WTC11 (cell line): ENCODE data around the gene CDH18.

Source experiments
- ESRRA ChIP-seq: sonication (generic); formaldehyde crosslinking; IDR thresholded peaks from 2 replicates; pipeline ENCODE4 v1.8.1; 2022; ENCODE audit warnings: mild to moderate bottlenecking, missing genetic modification reagents, borderline replicate concordance
- JUN ChIP-seq: sonication (generic); formaldehyde crosslinking; IDR thresholded peaks from 2 replicates; pipeline ENCODE4 v1.8.0; 2023; ENCODE audit warnings: mild to moderate bottlenecking, missing genetic modification reagents
- MXD4 ChIP-seq: fragments of 250-450 bp; sonication (Bioruptor Pico); IDR thresholded peaks from 2 replicates; pipeline ENCODE4 v1.8.0; 2021; ENCODE audit warnings: mild to moderate bottlenecking, moderate library complexity, borderline replicate concordance
- NR3C1 ChIP-seq: sonication (generic); formaldehyde crosslinking; conservative IDR thresholded peaks from 2 replicates; pipeline ENCODE4 v1.8.1; 2023; ENCODE audit warnings: low read depth, mild to moderate bottlenecking, missing genetic modification reagents
- SMAD3 ChIP-seq: sonication (generic); formaldehyde crosslinking; IDR thresholded peaks from 2 replicates; pipeline ENCODE4 v1.8.0; 2022; ENCODE audit warnings: missing genetic modification reagents, mild to moderate bottlenecking, borderline replicate concordance
- ZNF317 ChIP-seq: sonication (generic); formaldehyde crosslinking; IDR thresholded peaks from 2 replicates; pipeline ENCODE4 v1.8.1; 2023; ENCODE audit warnings: low read depth, mild to moderate bottlenecking, moderate library complexity, missing genetic modification reagents, borderline replicate concordance
- TF ChIP-seq, protein P1 (sequence below): sonication (generic); formaldehyde crosslinking; IDR thresholded peaks from 2 replicates; pipeline ENCODE4 v1.8.1; 2023; ENCODE audit warnings: mild to moderate bottlenecking, missing genetic modification reagents, moderate library complexity
- TF ChIP-seq, protein P2 (sequence below): sonication (generic); formaldehyde crosslinking; conservative IDR thresholded peaks from 2 replicates; pipeline ENCODE4 v1.8.1; 2022; ENCODE audit warnings: mild to moderate bottlenecking, missing genetic modification reagents
- TF ChIP-seq, protein P3 (sequence below): fragments of 200-600 bp; IDR thresholded peaks from 2 replicates; pipeline ENCODE4 v1.8.0; 2022; ENCODE audit warnings: antibody characterized with exemption
- TF ChIP-seq, protein P4 (sequence below): sonication (generic); formaldehyde crosslinking; IDR thresholded peaks from 2 replicates; pipeline ENCODE4 v1.8.0; 2023; ENCODE audit warnings: missing genetic modification reagents, mild to moderate bottlenecking, borderline replicate concordance
- TF ChIP-seq, protein P5 (sequence below): sonication (generic); formaldehyde crosslinking; IDR thresholded peaks from 2 replicates; pipeline ENCODE4 v1.8.1; 2022; ENCODE audit warnings: mild to moderate bottlenecking, moderate library complexity, missing genetic modification reagents
- TF ChIP-seq, protein P6 (sequence below): sonication (generic); formaldehyde crosslinking; IDR thresholded peaks from 2 replicates; pipeline ENCODE4 v1.8.0; 2022; ENCODE audit warnings: mild to moderate bottlenecking, missing genetic modification reagents
- TF ChIP-seq, protein P7 (sequence below): sonication (generic); formaldehyde crosslinking; IDR thresholded peaks from 2 replicates; pipeline ENCODE4 v1.8.0; 2022; ENCODE audit warnings: mild to moderate bottlenecking, missing genetic modification reagents
- TF ChIP-seq, protein P8 (sequence below): fragments of 250-450 bp; sonication (Bioruptor Pico); IDR thresholded peaks from 2 replicates; pipeline ENCODE4 v1.9.0; 2021; ENCODE audit warnings: mild to moderate bottlenecking

DNA sequence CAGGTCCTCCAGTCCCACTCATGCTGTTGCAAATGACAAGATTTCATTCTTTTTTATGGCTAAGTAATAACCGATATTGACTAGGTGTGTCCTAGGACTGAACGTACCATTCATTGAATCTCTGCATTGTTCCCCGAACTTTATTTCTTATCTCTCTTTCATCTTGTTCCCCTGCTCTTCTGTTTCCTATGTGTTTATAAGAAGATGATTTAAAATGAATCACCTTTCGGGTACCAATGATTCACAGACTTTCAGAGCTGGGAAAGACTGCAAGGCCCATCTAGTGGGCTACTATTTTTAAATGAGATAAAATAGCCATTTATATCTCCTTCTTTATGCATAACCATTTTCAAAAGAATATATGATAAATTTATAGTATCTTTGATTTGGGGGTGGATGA, 133.0 kb downstream of the CDH18 start:
- no peak for TF ChIP-seq ESRRA (CRISPR knock-in tag)
- TF ChIP-seq, protein P1, sequence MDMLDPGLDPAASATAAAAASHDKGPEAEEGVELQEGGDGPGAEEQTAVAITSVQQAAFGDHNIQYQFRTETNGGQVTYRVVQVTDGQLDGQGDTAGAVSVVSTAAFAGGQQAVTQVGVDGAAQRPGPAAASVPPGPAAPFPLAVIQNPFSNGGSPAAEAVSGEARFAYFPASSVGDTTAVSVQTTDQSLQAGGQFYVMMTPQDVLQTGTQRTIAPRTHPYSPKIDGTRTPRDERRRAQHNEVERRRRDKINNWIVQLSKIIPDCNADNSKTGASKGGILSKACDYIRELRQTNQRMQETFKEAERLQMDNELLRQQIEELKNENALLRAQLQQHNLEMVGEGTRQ (CRISPR knock-in tag): no peak
- TF ChIP-seq, protein P2, sequence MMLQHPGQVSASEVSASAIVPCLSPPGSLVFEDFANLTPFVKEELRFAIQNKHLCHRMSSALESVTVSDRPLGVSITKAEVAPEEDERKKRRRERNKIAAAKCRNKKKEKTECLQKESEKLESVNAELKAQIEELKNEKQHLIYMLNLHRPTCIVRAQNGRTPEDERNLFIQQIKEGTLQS (CRISPR knock-in tag): no peak
- TF ChIP-seq, protein P3, sequence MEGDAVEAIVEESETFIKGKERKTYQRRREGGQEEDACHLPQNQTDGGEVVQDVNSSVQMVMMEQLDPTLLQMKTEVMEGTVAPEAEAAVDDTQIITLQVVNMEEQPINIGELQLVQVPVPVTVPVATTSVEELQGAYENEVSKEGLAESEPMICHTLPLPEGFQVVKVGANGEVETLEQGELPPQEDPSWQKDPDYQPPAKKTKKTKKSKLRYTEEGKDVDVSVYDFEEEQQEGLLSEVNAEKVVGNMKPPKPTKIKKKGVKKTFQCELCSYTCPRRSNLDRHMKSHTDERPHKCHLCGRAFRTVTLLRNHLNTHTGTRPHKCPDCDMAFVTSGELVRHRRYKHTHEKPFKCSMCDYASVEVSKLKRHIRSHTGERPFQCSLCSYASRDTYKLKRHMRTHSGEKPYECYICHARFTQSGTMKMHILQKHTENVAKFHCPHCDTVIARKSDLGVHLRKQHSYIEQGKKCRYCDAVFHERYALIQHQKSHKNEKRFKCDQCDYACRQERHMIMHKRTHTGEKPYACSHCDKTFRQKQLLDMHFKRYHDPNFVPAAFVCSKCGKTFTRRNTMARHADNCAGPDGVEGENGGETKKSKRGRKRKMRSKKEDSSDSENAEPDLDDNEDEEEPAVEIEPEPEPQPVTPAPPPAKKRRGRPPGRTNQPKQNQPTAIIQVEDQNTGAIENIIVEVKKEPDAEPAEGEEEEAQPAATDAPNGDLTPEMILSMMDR: no peak
- TF ChIP-seq NR3C1: no peak
- no peak for TF ChIP-seq JUN
- TF ChIP-seq, protein P4, sequence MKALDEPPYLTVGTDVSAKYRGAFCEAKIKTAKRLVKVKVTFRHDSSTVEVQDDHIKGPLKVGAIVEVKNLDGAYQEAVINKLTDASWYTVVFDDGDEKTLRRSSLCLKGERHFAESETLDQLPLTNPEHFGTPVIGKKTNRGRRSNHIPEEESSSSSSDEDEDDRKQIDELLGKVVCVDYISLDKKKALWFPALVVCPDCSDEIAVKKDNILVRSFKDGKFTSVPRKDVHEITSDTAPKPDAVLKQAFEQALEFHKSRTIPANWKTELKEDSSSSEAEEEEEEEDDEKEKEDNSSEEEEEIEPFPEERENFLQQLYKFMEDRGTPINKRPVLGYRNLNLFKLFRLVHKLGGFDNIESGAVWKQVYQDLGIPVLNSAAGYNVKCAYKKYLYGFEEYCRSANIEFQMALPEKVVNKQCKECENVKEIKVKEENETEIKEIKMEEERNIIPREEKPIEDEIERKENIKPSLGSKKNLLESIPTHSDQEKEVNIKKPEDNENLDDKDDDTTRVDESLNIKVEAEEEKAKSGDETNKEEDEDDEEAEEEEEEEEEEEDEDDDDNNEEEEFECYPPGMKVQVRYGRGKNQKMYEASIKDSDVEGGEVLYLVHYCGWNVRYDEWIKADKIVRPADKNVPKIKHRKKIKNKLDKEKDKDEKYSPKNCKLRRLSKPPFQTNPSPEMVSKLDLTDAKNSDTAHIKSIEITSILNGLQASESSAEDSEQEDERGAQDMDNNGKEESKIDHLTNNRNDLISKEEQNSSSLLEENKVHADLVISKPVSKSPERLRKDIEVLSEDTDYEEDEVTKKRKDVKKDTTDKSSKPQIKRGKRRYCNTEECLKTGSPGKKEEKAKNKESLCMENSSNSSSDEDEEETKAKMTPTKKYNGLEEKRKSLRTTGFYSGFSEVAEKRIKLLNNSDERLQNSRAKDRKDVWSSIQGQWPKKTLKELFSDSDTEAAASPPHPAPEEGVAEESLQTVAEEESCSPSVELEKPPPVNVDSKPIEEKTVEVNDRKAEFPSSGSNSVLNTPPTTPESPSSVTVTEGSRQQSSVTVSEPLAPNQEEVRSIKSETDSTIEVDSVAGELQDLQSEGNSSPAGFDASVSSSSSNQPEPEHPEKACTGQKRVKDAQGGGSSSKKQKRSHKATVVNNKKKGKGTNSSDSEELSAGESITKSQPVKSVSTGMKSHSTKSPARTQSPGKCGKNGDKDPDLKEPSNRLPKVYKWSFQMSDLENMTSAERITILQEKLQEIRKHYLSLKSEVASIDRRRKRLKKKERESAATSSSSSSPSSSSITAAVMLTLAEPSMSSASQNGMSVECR (CRISPR knock-in tag): no peak
- TF ChIP-seq, protein P5, sequence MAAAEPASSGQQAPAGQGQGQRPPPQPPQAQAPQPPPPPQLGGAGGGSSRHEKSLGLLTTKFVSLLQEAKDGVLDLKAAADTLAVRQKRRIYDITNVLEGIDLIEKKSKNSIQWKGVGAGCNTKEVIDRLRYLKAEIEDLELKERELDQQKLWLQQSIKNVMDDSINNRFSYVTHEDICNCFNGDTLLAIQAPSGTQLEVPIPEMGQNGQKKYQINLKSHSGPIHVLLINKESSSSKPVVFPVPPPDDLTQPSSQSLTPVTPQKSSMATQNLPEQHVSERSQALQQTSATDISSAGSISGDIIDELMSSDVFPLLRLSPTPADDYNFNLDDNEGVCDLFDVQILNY (CRISPR knock-in tag): no peak
- no peak for TF ChIP-seq SMAD3 (CRISPR knock-in tag)
- TF ChIP-seq, protein P6, sequence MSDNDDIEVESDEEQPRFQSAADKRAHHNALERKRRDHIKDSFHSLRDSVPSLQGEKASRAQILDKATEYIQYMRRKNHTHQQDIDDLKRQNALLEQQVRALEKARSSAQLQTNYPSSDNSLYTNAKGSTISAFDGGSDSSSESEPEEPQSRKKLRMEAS (CRISPR knock-in tag): no peak
- no peak for TF ChIP-seq ZNF317 (CRISPR knock-in tag)
- no peak for TF ChIP-seq MXD4 (CRISPR knock-in tag)
- TF ChIP-seq, protein P7, sequence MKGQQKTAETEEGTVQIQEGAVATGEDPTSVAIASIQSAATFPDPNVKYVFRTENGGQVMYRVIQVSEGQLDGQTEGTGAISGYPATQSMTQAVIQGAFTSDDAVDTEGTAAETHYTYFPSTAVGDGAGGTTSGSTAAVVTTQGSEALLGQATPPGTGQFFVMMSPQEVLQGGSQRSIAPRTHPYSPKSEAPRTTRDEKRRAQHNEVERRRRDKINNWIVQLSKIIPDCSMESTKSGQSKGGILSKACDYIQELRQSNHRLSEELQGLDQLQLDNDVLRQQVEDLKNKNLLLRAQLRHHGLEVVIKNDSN (CRISPR knock-in tag): no peak
- TF ChIP-seq, protein P8, sequence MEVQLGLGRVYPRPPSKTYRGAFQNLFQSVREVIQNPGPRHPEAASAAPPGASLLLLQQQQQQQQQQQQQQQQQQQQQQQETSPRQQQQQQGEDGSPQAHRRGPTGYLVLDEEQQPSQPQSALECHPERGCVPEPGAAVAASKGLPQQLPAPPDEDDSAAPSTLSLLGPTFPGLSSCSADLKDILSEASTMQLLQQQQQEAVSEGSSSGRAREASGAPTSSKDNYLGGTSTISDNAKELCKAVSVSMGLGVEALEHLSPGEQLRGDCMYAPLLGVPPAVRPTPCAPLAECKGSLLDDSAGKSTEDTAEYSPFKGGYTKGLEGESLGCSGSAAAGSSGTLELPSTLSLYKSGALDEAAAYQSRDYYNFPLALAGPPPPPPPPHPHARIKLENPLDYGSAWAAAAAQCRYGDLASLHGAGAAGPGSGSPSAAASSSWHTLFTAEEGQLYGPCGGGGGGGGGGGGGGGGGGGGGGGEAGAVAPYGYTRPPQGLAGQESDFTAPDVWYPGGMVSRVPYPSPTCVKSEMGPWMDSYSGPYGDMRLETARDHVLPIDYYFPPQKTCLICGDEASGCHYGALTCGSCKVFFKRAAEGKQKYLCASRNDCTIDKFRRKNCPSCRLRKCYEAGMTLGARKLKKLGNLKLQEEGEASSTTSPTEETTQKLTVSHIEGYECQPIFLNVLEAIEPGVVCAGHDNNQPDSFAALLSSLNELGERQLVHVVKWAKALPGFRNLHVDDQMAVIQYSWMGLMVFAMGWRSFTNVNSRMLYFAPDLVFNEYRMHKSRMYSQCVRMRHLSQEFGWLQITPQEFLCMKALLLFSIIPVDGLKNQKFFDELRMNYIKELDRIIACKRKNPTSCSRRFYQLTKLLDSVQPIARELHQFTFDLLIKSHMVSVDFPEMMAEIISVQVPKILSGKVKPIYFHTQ: no peak
